DND-41 (cell line): ENCODE data around the gene EMB.

Experiments
- EZH2 ChIP-seq: IDR thresholded peaks from 3 replicates; pipeline ENCODE4 v1.6.1; 2012; ENCODE audit warnings: borderline replicate concordance, low read depth, mild to moderate bottlenecking, moderate library complexity, low read length, inconsistent platforms; ENCODE audit not compliant: severe bottlenecking
- TF ChIP-seq, protein P1 (sequence below): IDR thresholded peaks from 2 replicates; pipeline ENCODE4 v1.5.1; 2012; ENCODE audit warnings: borderline replicate concordance, low read length, moderate library complexity, mild to moderate bottlenecking; ENCODE audit not compliant: poor library complexity, severe bottlenecking; ENCODE audit errors: extremely low read depth

DNA sequence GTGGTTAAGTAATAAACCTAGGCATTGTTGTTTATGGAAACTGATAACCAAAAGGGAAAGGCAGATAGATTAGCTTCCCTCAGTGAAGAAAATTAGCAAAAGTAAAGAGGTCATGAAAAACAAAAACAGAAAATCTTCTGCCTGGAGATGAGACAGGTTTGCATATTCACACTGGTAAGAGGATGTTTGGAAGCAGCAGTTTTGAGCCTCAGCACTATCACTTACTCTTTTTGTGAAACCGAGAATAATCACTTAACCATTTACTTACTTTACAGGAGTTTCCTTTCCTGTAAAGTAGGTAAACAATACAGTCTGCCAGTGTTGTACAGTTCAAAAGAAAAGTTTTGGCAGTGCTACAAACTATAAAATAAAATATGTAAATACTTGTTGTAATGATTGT is 35.5 kb upstream of the EMB start:
- TF ChIP-seq, protein P1, sequence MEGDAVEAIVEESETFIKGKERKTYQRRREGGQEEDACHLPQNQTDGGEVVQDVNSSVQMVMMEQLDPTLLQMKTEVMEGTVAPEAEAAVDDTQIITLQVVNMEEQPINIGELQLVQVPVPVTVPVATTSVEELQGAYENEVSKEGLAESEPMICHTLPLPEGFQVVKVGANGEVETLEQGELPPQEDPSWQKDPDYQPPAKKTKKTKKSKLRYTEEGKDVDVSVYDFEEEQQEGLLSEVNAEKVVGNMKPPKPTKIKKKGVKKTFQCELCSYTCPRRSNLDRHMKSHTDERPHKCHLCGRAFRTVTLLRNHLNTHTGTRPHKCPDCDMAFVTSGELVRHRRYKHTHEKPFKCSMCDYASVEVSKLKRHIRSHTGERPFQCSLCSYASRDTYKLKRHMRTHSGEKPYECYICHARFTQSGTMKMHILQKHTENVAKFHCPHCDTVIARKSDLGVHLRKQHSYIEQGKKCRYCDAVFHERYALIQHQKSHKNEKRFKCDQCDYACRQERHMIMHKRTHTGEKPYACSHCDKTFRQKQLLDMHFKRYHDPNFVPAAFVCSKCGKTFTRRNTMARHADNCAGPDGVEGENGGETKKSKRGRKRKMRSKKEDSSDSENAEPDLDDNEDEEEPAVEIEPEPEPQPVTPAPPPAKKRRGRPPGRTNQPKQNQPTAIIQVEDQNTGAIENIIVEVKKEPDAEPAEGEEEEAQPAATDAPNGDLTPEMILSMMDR: no peak
- TF ChIP-seq EZH2: no peak
